ENCODE measurements around the gene USP31.

Gene USP31

GRCh38 chr16:23181506-23181905 lies 32.3 kb upstream of the USP31 start:
- Histone ChIP-seq H3K27ac (ENCODE audit: low read depth, low read length) (no peak overlapping the region), H3K27me3 (ENCODE audit: control insufficient read depth, insufficient read depth, low read length) (peaks cover 18% of the 10 kb centered on the region), H3K36me3 (ENCODE audit: control insufficient read depth, insufficient read depth, low read length) (no peaks in the 10 kb centered on the region), H3K9ac (ENCODE audit: low read length) (no peak overlapping the region), H3K4me3 (ENCODE audit: low read length) (no peak overlapping the region), H3K4me1 (ENCODE audit: control insufficient read depth, insufficient read depth, low read length) (peaks cover 6% of the 10 kb centered on the region)

GRCh38 chr16:23175651-23176050 lies 26.4 kb upstream of the USP31 start:
- H3K4me1 ChIP-seq (ENCODE audit: control insufficient read depth, insufficient read depth, low read length): no peaks in the 10 kb centered on the region
- no peaks in the 10 kb centered on the region for H3K36me3 ChIP-seq (ENCODE audit: control insufficient read depth, insufficient read depth, low read length)
- H3K9ac ChIP-seq (ENCODE audit: low read length): no peak overlapping the region
- no peak overlapping the region for H3K4me3 ChIP-seq (ENCODE audit: low read length)
- no peaks in the 10 kb centered on the region for H3K27me3 ChIP-seq (ENCODE audit: control insufficient read depth, insufficient read depth, low read length)
- no peak overlapping the region for H3K27ac ChIP-seq (ENCODE audit: low read depth, low read length)

DNA sequence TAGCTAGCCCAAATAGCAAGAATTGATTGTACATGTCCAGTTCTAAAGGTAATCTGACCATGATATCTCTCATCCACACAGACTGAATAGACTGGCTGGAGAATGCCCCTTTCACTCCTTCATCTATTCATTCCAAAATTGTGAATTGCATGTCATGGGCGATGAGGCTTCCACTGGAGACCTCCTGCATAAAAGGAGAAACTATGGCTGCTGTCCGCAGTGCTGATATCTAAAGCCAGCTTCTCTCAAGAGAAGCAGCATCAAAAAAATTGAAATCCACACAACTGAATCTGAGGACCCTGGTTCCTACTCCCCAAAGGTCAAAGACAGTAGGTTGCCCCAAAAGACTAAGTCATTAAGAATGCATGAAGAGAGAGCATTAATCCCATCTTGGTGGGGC lies 25.4 kb upstream of the USP31 start:
- no peak overlapping the region for H3K27ac ChIP-seq (ENCODE audit: low read depth, low read length)
- no peaks in the 10 kb centered on the region for H3K36me3 ChIP-seq (ENCODE audit: control insufficient read depth, insufficient read depth, low read length)
- no peak overlapping the region for H3K4me3 ChIP-seq (ENCODE audit: low read length)
- H3K27me3 ChIP-seq (ENCODE audit: control insufficient read depth, insufficient read depth, low read length): no peaks in the 10 kb centered on the region
- no peaks in the 10 kb centered on the region for H3K4me1 ChIP-seq (ENCODE audit: control insufficient read depth, insufficient read depth, low read length)
- no peak overlapping the region for H3K9ac ChIP-seq (ENCODE audit: low read length)

DNA sequence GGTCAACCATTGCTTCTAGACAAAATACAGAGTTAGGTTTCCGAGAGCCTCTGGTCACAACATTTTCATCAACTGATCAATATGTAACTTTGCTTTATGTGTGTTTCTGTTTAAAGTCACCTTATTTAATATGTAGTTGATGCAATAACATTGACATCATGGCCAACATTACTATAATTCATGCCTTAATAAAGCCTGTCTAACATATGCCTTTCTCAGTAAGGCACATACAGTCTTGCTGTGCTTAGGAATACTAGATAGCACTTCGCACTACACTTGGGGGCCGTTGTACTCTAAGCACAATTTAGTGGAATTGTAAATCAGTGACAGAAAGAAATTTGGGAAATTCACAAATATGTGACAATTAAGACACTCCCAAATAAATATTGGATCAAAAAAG lies 23.7 kb upstream of the USP31 start:
- Histone ChIP-seq H3K4me3 (ENCODE audit: low read length) (no peak overlapping the region), H3K4me1 (ENCODE audit: control insufficient read depth, insufficient read depth, low read length) (no peaks in the 10 kb centered on the region), H3K27ac (ENCODE audit: low read depth, low read length) (no peak overlapping the region), H3K36me3 (ENCODE audit: control insufficient read depth, insufficient read depth, low read length) (no peaks in the 10 kb centered on the region), H3K9ac (ENCODE audit: low read length) (no peak overlapping the region), H3K27me3 (ENCODE audit: control insufficient read depth, insufficient read depth, low read length) (no peaks in the 10 kb centered on the region)

- H3K27me3 ChIP-seq (ENCODE audit: control insufficient read depth, insufficient read depth, low read length): no peaks in the 10 kb centered on the region
- no peak overlapping the region for H3K9ac ChIP-seq (ENCODE audit: low read length)
- H3K36me3 ChIP-seq (ENCODE audit: control insufficient read depth, insufficient read depth, low read length): no peaks in the 10 kb centered on the region
- H3K4me1 ChIP-seq (ENCODE audit: control insufficient read depth, insufficient read depth, low read length): no peaks in the 10 kb centered on the region
- no peak overlapping the region for H3K4me3 ChIP-seq (ENCODE audit: low read length)
- no peak overlapping the region for H3K27ac ChIP-seq (ENCODE audit: low read depth, low read length)
These were observed 23.3 kb upstream of the USP31 start for GRCh38 chr16:23172583-23172982.

- Histone ChIP-seq H3K4me3 (ENCODE audit: low read length) (no peak overlapping the region), H3K4me1 (ENCODE audit: control insufficient read depth, insufficient read depth, low read length) (no peaks in the 10 kb centered on the region), H3K27me3 (ENCODE audit: control insufficient read depth, insufficient read depth, low read length) (no peaks in the 10 kb centered on the region), H3K9ac (ENCODE audit: low read length) (no peak overlapping the region), H3K27ac (ENCODE audit: low read depth, low read length) (no peak overlapping the region), H3K36me3 (ENCODE audit: control insufficient read depth, insufficient read depth, low read length) (no peaks in the 10 kb centered on the region)
These were observed 15.5 kb upstream of the USP31 start for GRCh38 chr16:23164736-23165135.

DNA sequence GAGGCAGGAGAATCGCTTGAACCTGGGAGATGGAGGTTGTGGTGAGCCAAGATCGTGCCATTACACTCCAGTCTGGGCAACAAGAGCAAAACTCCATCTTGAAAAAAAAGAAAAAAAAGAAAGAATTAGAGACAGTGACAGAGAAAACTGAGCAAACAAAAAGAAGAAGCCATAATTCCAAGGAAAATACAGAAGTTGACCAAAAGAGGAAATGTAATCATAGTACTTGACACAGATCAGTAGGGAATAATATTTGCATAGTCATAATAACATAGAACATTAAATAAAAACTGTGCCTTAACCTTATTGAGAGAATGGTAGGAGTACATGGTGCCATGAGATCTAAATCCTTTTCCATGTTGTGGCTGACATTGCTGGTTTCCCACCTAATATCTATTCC lies 14.7 kb upstream of the USP31 start:
- Histone ChIP-seq H3K36me3 (ENCODE audit: control insufficient read depth, insufficient read depth, low read length) (no peaks in the 10 kb centered on the region), H3K4me1 (ENCODE audit: control insufficient read depth, insufficient read depth, low read length) (no peaks in the 10 kb centered on the region), H3K4me3 (ENCODE audit: low read length) (no peak overlapping the region), H3K27me3 (ENCODE audit: control insufficient read depth, insufficient read depth, low read length) (no peaks in the 10 kb centered on the region), H3K9ac (ENCODE audit: low read length) (no peak overlapping the region), H3K27ac (ENCODE audit: low read depth, low read length) (no peak overlapping the region)

GRCh38 chr16:23160574-23160973 lies 11.3 kb upstream of the USP31 start:
- Histone ChIP-seq H3K4me1 (ENCODE audit: control insufficient read depth, insufficient read depth, low read length) (no peaks in the 10 kb centered on the region), H3K27me3 (ENCODE audit: control insufficient read depth, insufficient read depth, low read length) (peaks cover 3% of the 10 kb centered on the region), H3K4me3 (ENCODE audit: low read length) (no peak overlapping the region), H3K27ac (ENCODE audit: low read depth, low read length) (no peak overlapping the region), H3K36me3 (ENCODE audit: control insufficient read depth, insufficient read depth, low read length) (no peaks in the 10 kb centered on the region), H3K9ac (ENCODE audit: low read length) (no peak overlapping the region)

- Histone ChIP-seq H3K9ac (ENCODE audit: low read length) (no peak overlapping the region), H3K27me3 (ENCODE audit: control insufficient read depth, insufficient read depth, low read length) (peaks cover 3% of the 10 kb centered on the region), H3K27ac (ENCODE audit: low read depth, low read length) (no peak overlapping the region), H3K4me1 (ENCODE audit: control insufficient read depth, insufficient read depth, low read length) (no peaks in the 10 kb centered on the region), H3K36me3 (ENCODE audit: control insufficient read depth, insufficient read depth, low read length) (no peaks in the 10 kb centered on the region), H3K4me3 (ENCODE audit: low read length) (no peak overlapping the region)
These were observed 10.8 kb upstream of the USP31 start for GRCh38 chr16:23160082-23160481.

DNA sequence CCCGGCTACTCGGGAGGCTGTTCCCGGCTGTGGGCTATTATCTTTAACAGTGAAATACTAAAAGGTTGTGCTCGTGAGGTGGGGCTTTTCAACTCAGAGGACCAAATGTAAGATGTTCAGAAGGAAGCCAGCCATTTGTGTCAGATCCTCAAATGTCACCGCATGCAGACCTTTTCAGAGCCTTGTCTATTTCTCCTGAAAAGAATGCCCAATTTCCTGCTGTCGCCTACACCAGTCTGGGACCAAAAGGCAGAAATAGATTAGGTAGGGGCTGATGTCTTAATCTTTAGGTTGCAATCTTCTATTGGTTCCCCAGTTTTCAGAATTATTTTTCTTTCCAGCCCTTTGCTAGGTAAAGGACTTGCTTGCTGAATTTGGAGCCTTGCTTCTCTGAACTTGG lies 8.9 kb upstream of the USP31 start:
- Histone ChIP-seq H3K27ac (ENCODE audit: low read depth, low read length) (no peak overlapping the region), H3K36me3 (ENCODE audit: control insufficient read depth, insufficient read depth, low read length) (no peaks in the 10 kb centered on the region), H3K4me1 (ENCODE audit: control insufficient read depth, insufficient read depth, low read length) (no peaks in the 10 kb centered on the region), H3K4me3 (ENCODE audit: low read length) (no peak overlapping the region), H3K9ac (ENCODE audit: low read length) (no peak overlapping the region), H3K27me3 (ENCODE audit: control insufficient read depth, insufficient read depth, low read length) (peaks cover 3% of the 10 kb centered on the region)

DNA sequence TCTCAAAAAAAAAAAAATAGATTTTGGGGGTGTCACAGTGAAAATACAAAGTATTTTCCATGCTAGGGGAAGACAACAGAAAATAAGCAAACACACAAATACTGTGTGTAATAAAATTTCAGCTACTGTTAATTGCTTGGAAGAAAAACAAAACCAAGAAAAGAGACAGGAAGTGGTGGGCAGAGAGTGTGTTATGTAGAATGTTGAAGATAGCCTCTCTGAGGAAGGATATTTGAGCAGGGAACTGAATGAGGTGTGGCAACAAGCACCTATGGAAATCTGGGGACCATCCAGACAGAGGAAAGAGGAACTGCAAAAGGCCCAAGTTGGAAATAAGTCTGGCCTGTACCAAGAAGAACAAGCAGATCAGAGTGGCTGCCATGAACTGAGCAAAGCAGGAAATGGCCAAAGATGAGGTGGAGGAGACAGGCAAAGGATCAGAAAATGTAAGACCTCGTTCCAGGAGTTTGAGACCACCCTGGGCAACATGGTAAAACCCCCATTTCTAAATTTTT lies 7.8 kb upstream of the USP31 start:
- Histone ChIP-seq H3K9ac (ENCODE audit: low read length) (no peak overlapping the region), H3K27ac (ENCODE audit: low read depth, low read length) (no peak overlapping the region), H3K4me1 (ENCODE audit: control insufficient read depth, insufficient read depth, low read length) (no peaks in the 10 kb centered on the region), H3K36me3 (ENCODE audit: control insufficient read depth, insufficient read depth, low read length) (no peaks in the 10 kb centered on the region), H3K4me3 (ENCODE audit: low read length) (no peak overlapping the region), H3K27me3 (ENCODE audit: control insufficient read depth, insufficient read depth, low read length) (peaks cover 3% of the 10 kb centered on the region)

DNA sequence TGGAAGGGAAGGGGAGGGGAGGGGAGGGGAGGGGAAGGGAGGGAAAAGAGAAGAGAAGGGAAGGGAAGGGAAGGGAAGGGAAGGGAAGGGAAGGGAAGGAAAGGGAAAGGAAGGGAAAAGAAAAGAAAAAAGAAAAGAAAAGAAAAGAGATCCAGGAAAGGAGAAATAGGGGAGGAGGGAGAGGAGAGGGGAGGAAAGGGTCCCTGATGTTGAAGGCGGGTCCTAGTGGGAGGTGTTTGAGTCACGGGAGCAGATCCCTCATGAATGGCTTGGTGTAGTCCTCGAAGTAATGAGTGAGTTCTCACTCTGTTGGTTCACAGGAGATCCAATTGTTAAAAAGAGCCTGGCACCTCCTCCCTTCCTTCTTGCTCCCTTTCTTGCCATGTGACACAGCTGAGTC lies 6.9 kb upstream of the USP31 start:
- Histone ChIP-seq H3K4me3 (ENCODE audit: low read length) (no peak overlapping the region), H3K27me3 (ENCODE audit: control insufficient read depth, insufficient read depth, low read length) (peaks cover 3% of the 10 kb centered on the region), H3K9ac (ENCODE audit: low read length) (no peak overlapping the region), H3K36me3 (ENCODE audit: control insufficient read depth, insufficient read depth, low read length) (no peaks in the 10 kb centered on the region), H3K4me1 (ENCODE audit: control insufficient read depth, insufficient read depth, low read length) (no peaks in the 10 kb centered on the region), H3K27ac (ENCODE audit: low read depth, low read length) (no peak overlapping the region)

GRCh38 chr16:23155445-23156049 lies 6.3 kb upstream of the USP31 start:
- no peak overlapping the region for H3K27ac ChIP-seq (ENCODE audit: low read depth, low read length)
- no peak overlapping the region for H3K9ac ChIP-seq (ENCODE audit: low read length)
- no peaks in the 10 kb centered on the region for H3K36me3 ChIP-seq (ENCODE audit: control insufficient read depth, insufficient read depth, low read length)
- no peaks in the 10 kb centered on the region for H3K4me1 ChIP-seq (ENCODE audit: control insufficient read depth, insufficient read depth, low read length)
- peaks cover 3% of the 10 kb centered on the region for H3K27me3 ChIP-seq (ENCODE audit: control insufficient read depth, insufficient read depth, low read length)
- no peak overlapping the region for H3K4me3 ChIP-seq (ENCODE audit: low read length)

Measured in rectal smooth muscle tissue (tissue), 1 donor.